Measurements from ENCODE around the gene GALNTL6.

Gene GALNTL6

GRCh38 chr4:171812665-171813525, at the start of gene GALNTL6:
TSS of gene GALNTL6 (plus strand) at chr4:171813404.
- no peak for DNase-seq

GRCh38 chr4:171765514-171765913, 47.7 kb upstream of the GALNTL6 start:
- DNase-seq: no peak

- DNase-seq: no peak
Observed at GRCh38 chr4:171774642-171775190, 38.5 kb upstream of the GALNTL6 start.

GRCh38 chr4:171779301-171779700, 33.9 kb upstream of the GALNTL6 start:
- no peak for DNase-seq

- no peak for DNase-seq
Observed at GRCh38 chr4:171785388-171785787, 27.8 kb upstream of the GALNTL6 start.

GRCh38 chr4:171793723-171794122, 19.5 kb upstream of the GALNTL6 start:
- DNase-seq: no peak

GRCh38 chr4:171794528-171794927, 18.7 kb upstream of the GALNTL6 start:
- DNase-seq: no peak

- no peak for DNase-seq
Observed at GRCh38 chr4:171809854-171810253, 3.4 kb upstream of the GALNTL6 start.

GRCh38 chr4:171812333-171812664, 905 bp upstream of the GALNTL6 start:
- no peak for DNase-seq

- no peak for DNase-seq
Observed at GRCh38 chr4:171813526-171814250, 484 bp downstream of the GALNTL6 start.

GRCh38 chr4:171814545-171814944, 1.3 kb downstream of the GALNTL6 start:
- no peak for DNase-seq

- no peak for DNase-seq
Observed at GRCh38 chr4:171817026-171817425, 3.8 kb downstream of the GALNTL6 start.

GRCh38 chr4:171834640-171835039, 21.4 kb downstream of the GALNTL6 start:
- no peak for DNase-seq

- no peak for DNase-seq
Observed at GRCh38 chr4:171843456-171843855, 30.3 kb downstream of the GALNTL6 start.

- no peak for DNase-seq
Observed at GRCh38 chr4:171846232-171846631, 33.0 kb downstream of the GALNTL6 start.

GRCh38 chr4:171846893-171847292, 33.7 kb downstream of the GALNTL6 start:
- no peak for DNase-seq

GRCh38 chr4:171847751-171848150, 34.5 kb downstream of the GALNTL6 start:
- no peak for DNase-seq

- no peak for DNase-seq
Observed at GRCh38 chr4:171849686-171850222, 36.5 kb downstream of the GALNTL6 start.

GRCh38 chr4:171851295-171851694, 38.1 kb downstream of the GALNTL6 start:
- no peak for DNase-seq

- no peak for DNase-seq
Observed at GRCh38 chr4:171857302-171858012, 44.3 kb downstream of the GALNTL6 start.

GRCh38 chr4:171875291-171875690, 62.1 kb downstream of the GALNTL6 start:
- DNase-seq: no peak

GRCh38 chr4:171876636-171877035, 63.4 kb downstream of the GALNTL6 start:
- DNase-seq: no peak

- DNase-seq: no peak
Observed at GRCh38 chr4:171880136-171880535, 66.9 kb downstream of the GALNTL6 start.
